GM19023 (cell line): ENCODE data around the gene MISP.

ENCODE experiments used
- ATAC-seq: cut with Tn5 transposase; IDR thresholded peaks from one replicate; pipeline ENCODE4 v1.9.1; 2021; ENCODE audit warnings: mild to moderate bottlenecking, moderate library complexity; ENCODE audit not compliant: unreplicated experiment

The MISP gene

GRCh38 chr19:771332-771785, 20.4 kb downstream of the MISP start:
- no peak for ATAC-seq

GRCh38 chr19:772063-772462, 21.2 kb downstream of the MISP start:
- no peak for ATAC-seq

- ATAC-seq: no peak
Measured at GRCh38 chr19:772730-773436, 22.0 kb downstream of the MISP start.

- ATAC-seq: no peak
Measured at GRCh38 chr19:776549-776948, 25.6 kb downstream of the MISP start.

- ATAC-seq: no peak
Measured at GRCh38 chr19:778910-779653, 28.2 kb downstream of the MISP start.

GRCh38 chr19:780935-781334, 30.0 kb downstream of the MISP start:
- ATAC-seq: no peak

- no peak for ATAC-seq
Measured at GRCh38 chr19:781800-782184, 30.9 kb downstream of the MISP start.

- no peak for ATAC-seq
Measured at GRCh38 chr19:782185-782877, 31.4 kb downstream of the MISP start.

- ATAC-seq: no peak
Measured at GRCh38 chr19:782878-783668, 32.2 kb downstream of the MISP start.

GRCh38 chr19:784541-784940, 33.6 kb downstream of the MISP start:
- ATAC-seq: no peak

- ATAC-seq: no peak
Measured at GRCh38 chr19:787536-787935, 36.6 kb downstream of the MISP start.

GRCh38 chr19:788686-788982, 37.7 kb downstream of the MISP start:
- no peak for ATAC-seq

- no peak for ATAC-seq
Measured at GRCh38 chr19:788983-789700, 38.2 kb downstream of the MISP start.

- ATAC-seq: no peak
Measured at GRCh38 chr19:789701-790060, 38.8 kb downstream of the MISP start.

GRCh38 chr19:791007-791566, 40.2 kb downstream of the MISP start:
- ATAC-seq: no peak

- ATAC-seq: no peak
Measured at GRCh38 chr19:791567-792305, 40.8 kb downstream of the MISP start.

GRCh38 chr19:792306-792885, 41.5 kb downstream of the MISP start:
- ATAC-seq: no peak

- no peak for ATAC-seq
Measured at GRCh38 chr19:793806-794205, 42.9 kb downstream of the MISP start.

GRCh38 chr19:795073-795611, 44.2 kb downstream of the MISP start:
- ATAC-seq: no peak
